ENCODE results near the gene TIGD3.
A peak's percentile ranks its signal among the peaks of the same experiment; 100 is the strongest.

The TIGD3 gene

GRCh38 chr11:65355776-65356393, 1.3 kb downstream of the TIGD3 start:
- no peak for DNase-seq (ENCODE audit: extremely low read depth, insufficient read length)

DNA sequence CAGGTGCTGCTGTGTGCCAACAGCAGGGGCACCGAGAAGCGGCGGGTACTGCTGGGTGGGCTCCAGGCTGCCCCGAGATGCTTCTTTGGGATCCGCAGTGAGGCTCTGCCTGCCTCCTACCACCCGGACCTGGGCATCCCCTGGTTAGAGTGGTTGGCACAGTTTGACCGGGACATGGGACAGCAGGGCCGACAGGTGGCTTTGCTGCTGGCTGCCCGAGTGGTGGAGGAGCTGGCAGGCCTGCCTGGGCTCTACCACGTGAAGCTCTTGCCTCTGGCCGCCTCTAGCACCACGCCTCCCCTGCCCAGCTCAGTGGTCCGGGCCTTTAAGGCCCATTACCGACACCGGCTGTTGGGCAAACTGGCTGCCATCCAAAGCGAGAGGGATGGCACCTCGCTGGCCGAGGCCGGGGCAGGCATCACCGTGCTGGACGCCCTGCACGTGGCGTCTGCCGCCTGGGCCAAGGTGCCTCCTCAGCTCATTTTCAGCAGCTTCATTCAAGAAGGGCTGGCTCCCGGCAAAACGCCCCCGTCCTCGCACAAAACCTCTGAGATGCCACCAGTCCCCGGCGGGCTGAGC, 1.9 kb downstream of the TIGD3 start:
- Histone ChIP-seq H3K36me3 (ENCODE audit: control insufficient read depth, insufficient read depth, low read length) (peaks cover 8% of the 10 kb centered on the region), H3K4me3 (replicated peaks; ENCODE audit: low read depth, low read length) (no peak overlapping the region), H3K27me3 (replicated peaks; ENCODE audit: control insufficient read depth, insufficient read depth, low read length) (no peaks in the 10 kb centered on the region)
- no peak for DNase-seq (ENCODE audit: extremely low read depth, insufficient read length)
- TF ChIP-seq, protein P1, sequence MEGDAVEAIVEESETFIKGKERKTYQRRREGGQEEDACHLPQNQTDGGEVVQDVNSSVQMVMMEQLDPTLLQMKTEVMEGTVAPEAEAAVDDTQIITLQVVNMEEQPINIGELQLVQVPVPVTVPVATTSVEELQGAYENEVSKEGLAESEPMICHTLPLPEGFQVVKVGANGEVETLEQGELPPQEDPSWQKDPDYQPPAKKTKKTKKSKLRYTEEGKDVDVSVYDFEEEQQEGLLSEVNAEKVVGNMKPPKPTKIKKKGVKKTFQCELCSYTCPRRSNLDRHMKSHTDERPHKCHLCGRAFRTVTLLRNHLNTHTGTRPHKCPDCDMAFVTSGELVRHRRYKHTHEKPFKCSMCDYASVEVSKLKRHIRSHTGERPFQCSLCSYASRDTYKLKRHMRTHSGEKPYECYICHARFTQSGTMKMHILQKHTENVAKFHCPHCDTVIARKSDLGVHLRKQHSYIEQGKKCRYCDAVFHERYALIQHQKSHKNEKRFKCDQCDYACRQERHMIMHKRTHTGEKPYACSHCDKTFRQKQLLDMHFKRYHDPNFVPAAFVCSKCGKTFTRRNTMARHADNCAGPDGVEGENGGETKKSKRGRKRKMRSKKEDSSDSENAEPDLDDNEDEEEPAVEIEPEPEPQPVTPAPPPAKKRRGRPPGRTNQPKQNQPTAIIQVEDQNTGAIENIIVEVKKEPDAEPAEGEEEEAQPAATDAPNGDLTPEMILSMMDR (IDR thresholded peaks at IDR 0.05; ENCODE audit: insufficient read depth, low read length, poor library complexity, severe bottlenecking) = no peak

More at GRCh38 chr11:65355776-65356393, 1.3 kb downstream of the TIGD3 start:
- Histone ChIP-seq H3K36me3 (ENCODE audit: control insufficient read depth, insufficient read depth, low read length) (peaks cover 9% of the 10 kb centered on the region), H3K27me3 (replicated peaks; ENCODE audit: control insufficient read depth, insufficient read depth, low read length) (no peaks in the 10 kb centered on the region), H3K4me3 (replicated peaks; ENCODE audit: low read depth, low read length) (peak overlapping the region; percentile 69; the same call in 1 of the 2 replicates)
- TF ChIP-seq, protein P1 (IDR thresholded peaks at IDR 0.05; ENCODE audit: insufficient read depth, low read length, poor library complexity, severe bottlenecking) = no peak

- no peaks in the 10 kb centered on the region for H3K36me3 ChIP-seq (ENCODE audit: control insufficient read depth, insufficient read depth, low read length)
- TF ChIP-seq, protein P1 (IDR thresholded peaks at IDR 0.05; ENCODE audit: insufficient read depth, low read length, poor library complexity, severe bottlenecking) = no peak
- DNase-seq (ENCODE audit: extremely low read depth, insufficient read length) = no peak
- H3K4me3 ChIP-seq (replicated peaks; ENCODE audit: low read depth, low read length) = no peak overlapping the region
- H3K27me3 ChIP-seq (replicated peaks; ENCODE audit: control insufficient read depth, insufficient read depth, low read length) = no peaks in the 10 kb centered on the region
These were observed 3.4 kb downstream of the TIGD3 start for GRCh38 chr11:65357856-65358356.

DNA sequence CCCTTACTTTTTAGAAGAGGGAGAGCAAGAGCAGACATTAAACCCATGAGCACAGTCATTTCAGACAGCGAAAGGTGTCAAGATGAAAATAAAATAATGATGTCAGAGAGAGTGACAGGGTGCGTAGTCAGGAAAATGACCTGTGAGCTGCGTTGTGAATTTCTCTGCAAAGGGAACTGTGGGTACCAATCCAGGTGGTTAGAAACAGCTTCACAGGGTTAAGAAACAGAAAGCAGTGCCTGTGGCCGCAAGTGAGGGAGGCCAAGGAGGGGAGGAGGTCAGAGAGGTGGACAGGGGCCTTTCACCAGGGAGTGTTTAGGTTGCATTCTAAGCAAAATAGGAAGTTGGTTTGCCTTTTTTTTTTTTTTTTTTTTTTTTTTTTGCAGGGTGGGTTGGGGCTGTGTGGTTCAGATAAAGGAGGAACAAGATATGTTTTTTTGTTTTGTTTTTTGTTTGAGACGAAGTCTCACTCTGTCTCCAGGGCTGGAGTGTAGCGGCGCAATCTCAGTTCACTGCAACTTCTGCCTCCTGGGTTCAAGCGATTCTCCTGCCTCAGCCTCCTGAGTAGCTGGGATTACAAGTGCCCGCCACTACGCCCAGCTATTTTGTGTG, 7.9 kb downstream of the TIGD3 start:
- TF ChIP-seq, protein P1 (IDR thresholded peaks at IDR 0.05; ENCODE audit: insufficient read depth, low read length, poor library complexity, severe bottlenecking) = no peak
- Histone ChIP-seq H3K36me3 (ENCODE audit: control insufficient read depth, insufficient read depth, low read length) (no peaks in the 10 kb centered on the region), H3K4me3 (replicated peaks; ENCODE audit: low read depth, low read length) (no peak overlapping the region), H3K27me3 (replicated peaks; ENCODE audit: control insufficient read depth, insufficient read depth, low read length) (no peaks in the 10 kb centered on the region)
- peak; percentile 76 for DNase-seq (ENCODE audit: extremely low read depth, insufficient read length)

DNA sequence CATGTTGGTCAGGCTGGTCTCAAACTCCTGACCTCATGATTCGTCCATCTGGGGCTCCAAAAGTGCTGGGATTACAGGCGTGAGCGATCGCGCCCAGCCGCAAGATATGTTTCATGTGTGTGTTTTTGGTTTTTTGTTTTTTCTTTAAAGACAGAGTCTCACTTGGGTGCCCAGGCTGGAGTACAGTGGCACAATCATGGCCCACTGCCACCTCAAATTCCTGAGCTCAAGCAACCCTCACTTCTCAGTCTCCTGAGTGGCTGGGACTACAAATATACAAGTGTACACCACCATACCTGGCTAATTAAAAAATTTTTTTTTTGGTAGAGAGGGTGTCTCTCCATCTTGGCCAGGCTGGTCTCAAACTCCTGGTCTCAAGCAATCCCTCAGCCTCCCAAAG, 8.4 kb downstream of the TIGD3 start:
- Histone ChIP-seq H3K36me3 (ENCODE audit: control insufficient read depth, insufficient read depth, low read length) (no peaks in the 10 kb centered on the region), H3K27me3 (replicated peaks; ENCODE audit: control insufficient read depth, insufficient read depth, low read length) (no peaks in the 10 kb centered on the region), H3K4me3 (replicated peaks; ENCODE audit: low read depth, low read length) (no peak overlapping the region)
- no peak for DNase-seq (ENCODE audit: extremely low read depth, insufficient read length)
- TF ChIP-seq, protein P1 (IDR thresholded peaks at IDR 0.05; ENCODE audit: insufficient read depth, low read length, poor library complexity, severe bottlenecking) = no peak

Measured in GM06990 (cell line).